RWPE1 (cell line): ENCODE results near the gene SHC3.

Experiments
- CTCF ChIA-PET: fragments of 350-600 bp; sonication (Branson Sonifier 250); formaldehyde crosslinking; extraction: SDS; loops from one replicate; lab custom pipeline; 2021; lab: Yijun Ruan, JAX
- POLR2A ChIA-PET: fragments of 400-600 bp; formaldehyde crosslinking; extraction: SDS; loops from one replicate; lab custom pipeline; 2020; ENCODE audit warnings: antibody characterized with exemption; ENCODE audit not compliant: low non-redundant PET; lab: Yijun Ruan, JAX
- DNase-seq: peaks from one replicate; pipeline ENCODE4 v3.0.0; 2012; ENCODE audit warnings: low spot score
- H3K27ac ChIP-seq: fragments of 450-650 bp; 2 replicates; pipeline ENCODE4 v1.5.1; 2017
- TF ChIP-seq, protein P1 (sequence below): fragments of 450-650 bp; conservative IDR thresholded peaks from 2 replicates; pipeline ENCODE4 v1.5.1; 2017; ENCODE audit warnings: low read depth, mild to moderate bottlenecking

SHC3 gene

DNA sequence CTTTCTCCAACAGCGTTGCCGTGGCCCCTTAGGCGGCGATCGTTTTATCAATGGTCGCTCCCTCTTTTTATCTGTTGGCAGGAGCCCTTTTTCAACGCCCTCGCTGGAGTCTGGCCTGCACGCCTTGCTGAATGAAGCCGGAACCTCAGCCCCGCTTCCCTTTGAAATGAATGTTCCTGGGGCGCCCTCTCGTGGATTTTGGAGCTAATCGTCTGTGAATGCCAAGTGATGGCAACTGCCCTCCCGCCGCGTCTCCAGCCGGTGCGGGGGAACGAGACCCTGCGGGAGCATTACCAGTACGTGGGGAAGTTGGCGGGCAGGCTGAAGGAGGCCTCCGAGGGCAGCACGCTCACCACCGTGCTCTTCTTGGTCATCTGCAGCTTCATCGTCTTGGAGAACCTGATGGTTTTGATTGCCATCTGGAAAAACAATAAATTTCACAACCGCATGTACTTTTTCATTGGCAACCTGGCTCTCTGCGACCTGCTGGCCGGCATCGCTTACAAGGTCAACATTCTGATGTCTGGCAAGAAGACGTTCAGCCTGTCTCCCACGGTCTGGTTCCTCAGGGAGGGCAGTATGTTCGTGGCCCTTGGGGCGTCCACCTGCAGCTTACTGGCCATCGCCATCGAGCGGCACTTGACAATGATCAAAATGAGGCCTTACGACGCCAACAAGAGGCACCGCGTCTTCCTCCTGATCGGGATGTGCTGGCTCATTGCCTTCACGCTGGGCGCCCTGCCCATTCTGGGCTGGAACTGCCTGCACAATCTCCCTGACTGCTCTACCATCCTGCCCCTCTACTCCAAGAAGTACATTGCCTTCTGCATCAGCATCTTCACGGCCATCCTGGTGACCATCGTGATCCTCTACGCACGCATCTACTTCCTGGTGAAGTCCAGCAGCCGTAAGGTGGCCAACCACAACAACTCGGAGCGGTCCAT lies 177.4 kb downstream of the SHC3 start:
- POLR2A ChIA-PET, result no interaction called here
- TF ChIP-seq, protein P1, sequence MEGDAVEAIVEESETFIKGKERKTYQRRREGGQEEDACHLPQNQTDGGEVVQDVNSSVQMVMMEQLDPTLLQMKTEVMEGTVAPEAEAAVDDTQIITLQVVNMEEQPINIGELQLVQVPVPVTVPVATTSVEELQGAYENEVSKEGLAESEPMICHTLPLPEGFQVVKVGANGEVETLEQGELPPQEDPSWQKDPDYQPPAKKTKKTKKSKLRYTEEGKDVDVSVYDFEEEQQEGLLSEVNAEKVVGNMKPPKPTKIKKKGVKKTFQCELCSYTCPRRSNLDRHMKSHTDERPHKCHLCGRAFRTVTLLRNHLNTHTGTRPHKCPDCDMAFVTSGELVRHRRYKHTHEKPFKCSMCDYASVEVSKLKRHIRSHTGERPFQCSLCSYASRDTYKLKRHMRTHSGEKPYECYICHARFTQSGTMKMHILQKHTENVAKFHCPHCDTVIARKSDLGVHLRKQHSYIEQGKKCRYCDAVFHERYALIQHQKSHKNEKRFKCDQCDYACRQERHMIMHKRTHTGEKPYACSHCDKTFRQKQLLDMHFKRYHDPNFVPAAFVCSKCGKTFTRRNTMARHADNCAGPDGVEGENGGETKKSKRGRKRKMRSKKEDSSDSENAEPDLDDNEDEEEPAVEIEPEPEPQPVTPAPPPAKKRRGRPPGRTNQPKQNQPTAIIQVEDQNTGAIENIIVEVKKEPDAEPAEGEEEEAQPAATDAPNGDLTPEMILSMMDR, result peak; percentile 75
- CTCF ChIA-PET, result interaction anchor here (0.5 to 1.6 kb wide), 27 partner anchors 8 to 1117 kb away, joined by 3 to 9 read pairs (median 4); no protein-coding TSS in a partner anchor
- no peak overlapping the region for H3K27ac ChIP-seq
- peak; percentile 79 for DNase-seq

DNA sequence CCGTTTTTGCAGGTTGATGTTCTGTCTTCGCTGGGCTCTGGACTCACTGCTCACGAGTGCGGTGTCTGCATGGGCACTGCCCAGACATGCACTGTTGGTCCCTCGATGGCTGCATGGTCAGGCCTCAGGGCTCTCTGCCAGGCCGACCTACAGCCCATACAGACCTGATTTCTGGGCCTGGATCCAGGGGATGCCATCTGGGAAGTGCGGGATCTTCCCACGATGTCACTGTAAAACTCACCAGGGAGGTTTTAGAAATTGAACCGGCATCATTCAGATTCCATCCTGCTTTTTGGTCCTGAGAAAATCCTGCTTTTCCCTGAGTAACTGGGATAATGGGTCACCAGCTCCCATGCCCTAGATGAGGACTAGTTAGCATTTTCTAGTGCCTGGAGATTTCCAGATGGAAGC lies 178.2 kb downstream of the SHC3 start:
- TF ChIP-seq, protein P1, result no peak
- ChIA-PET POLR2A (no interaction called here), CTCF (interaction anchor here (0.6 to 1.6 kb wide), 12 partner anchors 13 to 1116 kb away, joined by 3 to 9 read pairs (median 4); no protein-coding TSS in a partner anchor)
- DNase-seq, result no peak
- H3K27ac ChIP-seq, result no peak overlapping the region

DNA sequence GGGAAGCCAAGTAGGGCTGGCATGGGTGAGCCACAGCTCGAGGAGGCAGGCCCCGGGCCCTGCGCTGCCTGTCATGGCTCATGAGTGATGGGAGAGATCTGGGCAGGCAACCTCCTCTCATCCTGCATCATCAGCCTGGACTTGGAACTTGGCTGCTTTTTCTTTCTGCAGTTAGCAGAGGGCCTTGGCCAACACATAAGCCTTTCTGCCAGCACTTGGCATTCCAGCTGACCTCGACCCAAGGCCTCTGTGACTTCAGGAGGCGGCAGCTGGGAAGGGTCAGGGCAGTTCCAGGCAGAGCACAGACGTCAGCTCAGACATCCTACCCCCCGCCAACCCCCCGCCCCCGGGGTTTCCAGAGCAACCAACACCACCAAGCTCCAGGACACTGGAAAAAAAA lies 179.7 kb downstream of the SHC3 start:
- ChIA-PET POLR2A (no interaction called here), CTCF (interaction anchor here (0.6 to 0.7 kb wide), 2 partner anchors 32 to 239 kb away, joined by 3 to 4 read pairs; no protein-coding TSS in a partner anchor)
- DNase-seq, result no peak
- TF ChIP-seq, protein P1, result no peak
- no peak overlapping the region for H3K27ac ChIP-seq

DNA sequence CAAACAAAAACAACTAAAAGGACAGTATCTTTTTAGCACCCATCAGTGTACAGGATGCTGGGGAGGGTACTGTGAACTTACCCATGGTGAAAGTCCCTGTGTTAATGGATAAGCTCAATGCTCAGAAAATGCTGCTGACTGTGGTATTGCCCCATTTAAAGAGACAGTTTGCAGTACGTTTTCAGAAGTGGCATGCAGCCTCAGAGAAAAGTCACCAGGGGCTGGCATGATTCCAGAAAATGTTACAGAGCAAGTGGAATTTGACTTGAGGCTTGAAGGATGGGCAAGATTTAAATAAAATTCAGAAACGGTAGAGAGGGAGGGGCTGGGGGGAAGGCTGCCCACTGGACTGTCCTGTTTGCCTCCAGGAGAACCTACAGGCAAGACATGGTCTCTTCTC lies 180.1 kb downstream of the SHC3 start:
- no peak overlapping the region for H3K27ac ChIP-seq
- TF ChIP-seq, protein P1, result no peak
- ChIA-PET CTCF (interaction anchor here (0.6 to 0.7 kb wide), 2 partner anchors 32 to 239 kb away, joined by 3 to 4 read pairs; no protein-coding TSS in a partner anchor), POLR2A (no interaction called here)
- DNase-seq, result no peak

DNA sequence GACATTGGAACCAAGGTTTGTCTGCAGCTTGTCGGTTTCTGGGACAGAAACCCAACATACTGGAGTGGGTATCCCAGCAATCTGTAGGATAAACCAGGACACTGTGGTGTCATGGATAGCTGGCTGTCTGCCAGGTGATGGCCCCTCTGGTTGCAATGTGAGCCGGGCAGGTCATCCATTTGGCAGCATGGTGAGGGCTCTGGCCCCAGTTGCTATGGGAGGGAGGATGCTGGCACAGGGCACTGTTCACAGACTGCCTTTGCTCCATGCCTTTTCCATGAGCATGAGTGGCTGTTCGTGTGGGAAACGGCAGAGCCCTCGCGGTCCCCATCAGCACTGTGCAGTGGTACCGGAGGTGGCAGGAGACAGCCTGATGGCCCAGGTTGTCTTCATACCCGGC lies 181.0 kb downstream of the SHC3 start:
- TF ChIP-seq, protein P1, result no peak
- ChIA-PET CTCF (no interaction called here), POLR2A (no interaction called here)
- no peak overlapping the region for H3K27ac ChIP-seq
- DNase-seq, result no peak

DNA sequence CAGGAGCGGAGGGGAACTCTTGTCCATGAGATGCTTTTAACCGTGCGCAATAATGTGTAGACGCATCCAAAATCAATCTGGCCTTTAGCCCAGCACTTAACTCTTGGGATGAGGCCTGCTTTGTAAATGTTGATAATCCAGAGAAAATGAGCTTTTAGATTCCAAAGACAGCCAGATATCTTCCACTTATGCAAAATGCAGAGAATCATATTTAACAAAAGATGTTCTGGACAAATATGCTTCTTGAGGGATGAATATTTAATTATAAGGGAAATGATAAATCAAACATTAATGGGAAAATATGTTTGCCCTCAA lies 181.7 kb downstream of the SHC3 start:
- DNase-seq, result no peak
- CTCF ChIA-PET, result no interaction called here
- H3K27ac ChIP-seq, result no peak overlapping the region
- POLR2A ChIA-PET, result no interaction called here
- TF ChIP-seq, protein P1, result no peak
